Suppressor macrophage treated with lipopolysaccharide for 1 hour (primary cell): ENCODE results near the gene RXRA.

ENCODE experiments used
- DNase-seq, 3 donors: peaks; one replicate each; pipeline ENCODE4 v3.0.0-alpha.2; 2020 to 2022

RXRA gene

DNA sequence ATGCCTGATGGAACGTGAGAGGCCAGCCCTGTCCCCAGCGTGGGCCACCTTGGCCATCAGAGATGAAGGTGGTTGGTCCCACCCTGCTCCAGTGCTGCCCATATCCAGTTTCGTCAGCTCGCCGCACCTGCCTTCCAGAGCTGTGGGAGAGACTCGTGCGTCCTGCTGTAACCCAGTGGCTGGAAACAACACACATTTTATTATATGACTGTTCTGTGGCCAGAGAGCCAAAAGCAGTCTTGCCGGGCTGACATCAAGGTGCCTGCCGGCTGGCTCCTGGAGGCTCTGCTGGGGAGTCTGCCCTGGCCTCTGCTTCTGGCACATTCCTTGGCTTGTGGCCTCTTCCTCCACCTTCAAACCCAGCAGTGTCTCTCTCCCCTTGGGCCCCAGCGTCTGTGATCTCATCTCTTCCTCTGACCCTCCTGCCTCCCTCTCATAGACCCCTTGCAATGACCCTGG lies 94.7 kb downstream of the RXRA start:
- DNase-seq, result no peak

DNA sequence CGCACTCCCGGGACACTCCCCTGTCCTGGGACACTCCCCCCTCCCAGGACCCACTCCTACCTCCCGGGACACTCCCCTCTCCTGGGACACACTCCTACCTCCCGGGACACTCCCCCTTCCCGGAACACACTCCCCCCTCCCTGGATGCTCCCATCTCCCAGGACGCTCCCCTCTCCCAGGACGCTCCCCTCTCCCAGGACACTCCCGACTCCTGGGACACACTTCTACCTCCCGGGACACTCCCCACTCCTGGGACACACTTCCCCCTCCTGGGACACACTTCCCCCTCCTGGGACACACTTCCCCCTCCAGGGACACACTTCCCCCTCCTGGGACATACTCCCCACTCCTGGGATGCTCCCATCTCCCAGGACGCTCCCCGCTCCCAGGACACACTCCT lies 95.6 kb downstream of the RXRA start:
- no peak for DNase-seq

- DNase-seq, result no peak
Measured at GRCh38 chr9:134422301-134423090, 96.2 kb downstream of the RXRA start.

- no peak for DNase-seq
Measured at GRCh38 chr9:134423166-134423565, 96.9 kb downstream of the RXRA start.

DNA sequence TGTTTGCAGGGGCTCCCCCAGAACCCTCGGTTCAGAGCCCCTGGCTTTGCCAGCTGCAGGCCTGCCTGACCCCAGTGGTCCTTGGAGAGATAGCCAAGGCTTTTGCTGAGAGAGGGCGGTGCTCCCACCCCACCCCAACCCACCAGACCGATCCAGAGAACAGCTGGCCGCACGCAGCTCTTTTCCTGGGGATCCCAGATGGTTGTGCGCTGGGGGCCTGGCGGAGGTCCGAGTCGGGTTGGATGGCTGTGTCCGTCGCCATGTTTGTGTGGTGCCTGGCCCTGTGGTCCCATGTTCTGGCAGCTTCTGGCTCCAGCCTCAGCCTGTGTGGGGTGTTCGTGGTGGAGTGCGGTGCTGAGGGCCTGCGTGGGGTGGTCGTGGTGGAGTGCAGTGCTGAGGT lies 97.5 kb downstream of the RXRA start:
- no peak for DNase-seq

GRCh38 chr9:134424818-134425217 lies 98.6 kb downstream of the RXRA start:
- no peak for DNase-seq

DNA sequence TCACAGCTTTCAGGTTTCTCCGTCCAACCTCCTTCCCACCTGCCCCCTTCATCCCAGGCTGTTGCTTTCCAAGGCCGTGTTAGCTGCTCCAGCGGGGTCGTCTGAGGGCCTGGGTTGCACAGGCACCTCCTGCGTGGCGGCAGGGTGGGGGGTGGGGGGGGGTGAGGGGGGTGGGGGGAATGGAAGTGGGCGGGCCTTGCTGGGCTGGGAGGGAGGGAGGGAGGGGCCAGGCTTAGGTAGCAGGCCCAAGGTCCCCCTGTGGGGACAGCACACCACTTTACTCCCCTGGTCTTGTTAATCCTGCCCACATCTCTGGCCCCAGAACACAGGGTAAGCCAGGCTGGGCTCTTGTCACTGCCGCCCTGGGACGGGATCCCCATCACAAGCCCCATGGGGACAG lies 99.1 kb downstream of the RXRA start:
- DNase-seq, result no peak

DNA sequence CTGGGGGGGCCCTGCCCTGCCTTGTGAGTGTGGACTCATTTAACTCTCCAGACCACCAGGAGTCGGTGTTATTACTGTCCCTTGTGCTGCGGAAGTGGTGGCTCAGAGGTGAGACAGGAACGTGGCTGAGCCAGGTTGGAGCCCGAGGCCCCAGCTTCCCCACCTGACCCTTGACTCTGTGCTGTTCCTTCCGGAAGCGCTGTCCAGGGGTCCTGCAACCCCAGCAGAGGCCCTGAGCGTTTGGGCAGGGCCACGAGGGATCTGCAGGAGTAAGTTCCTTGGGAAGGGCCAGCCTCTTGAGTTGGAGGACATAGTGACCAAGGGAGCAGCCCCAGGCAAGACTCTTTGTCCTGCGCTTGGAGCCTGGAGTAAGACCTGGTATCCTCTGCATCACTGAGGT lies 99.6 kb downstream of the RXRA start:
- DNase-seq, result no peak

DNA sequence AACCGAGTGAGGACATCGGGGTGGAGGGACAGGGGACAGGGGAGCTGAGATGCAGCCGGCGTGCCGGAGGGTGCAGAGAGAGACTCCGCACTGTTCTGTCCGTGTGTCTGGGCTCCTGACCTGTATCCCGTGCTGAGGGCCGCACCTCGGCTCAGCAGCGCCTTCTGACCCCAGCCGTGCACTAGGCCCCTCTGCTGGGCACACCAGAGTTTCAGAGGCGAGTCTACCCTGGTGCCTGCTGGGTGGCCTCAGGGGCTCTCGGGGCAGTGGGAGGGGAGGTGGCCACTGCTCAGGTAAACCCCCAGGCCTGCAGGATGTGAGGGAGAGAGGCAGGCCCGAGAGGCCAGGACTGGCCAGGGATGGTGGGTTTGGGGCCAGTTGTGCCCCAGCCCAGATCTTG lies 100.2 kb downstream of the RXRA start:
- DNase-seq, result no peak

GRCh38 chr9:134427153-134427782 lies 101.0 kb downstream of the RXRA start:
- no peak for DNase-seq

DNA sequence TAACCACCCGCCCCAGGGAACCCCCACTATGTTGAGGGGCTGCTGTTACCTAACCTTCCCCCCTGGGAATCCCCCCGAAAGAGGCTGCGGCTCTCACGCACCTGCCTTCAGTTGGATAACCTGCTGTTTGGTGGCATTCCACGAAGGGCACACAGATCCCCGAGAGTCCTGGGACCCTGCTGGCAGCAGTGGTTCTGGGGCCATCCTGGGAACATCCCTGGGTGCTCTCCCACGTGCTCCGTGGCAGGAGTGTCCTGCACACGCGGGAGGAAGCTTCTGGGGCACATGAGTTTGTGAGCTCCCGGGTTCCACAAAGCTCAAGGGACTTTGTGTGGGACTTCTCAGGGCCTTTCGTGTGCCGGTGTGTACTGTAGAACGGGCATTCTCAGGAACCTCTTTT lies 102.3 kb downstream of the RXRA start:
- DNase-seq, result no peak

- DNase-seq, result no peak
Measured at GRCh38 chr9:134429007-134429406, 102.8 kb downstream of the RXRA start.

DNA sequence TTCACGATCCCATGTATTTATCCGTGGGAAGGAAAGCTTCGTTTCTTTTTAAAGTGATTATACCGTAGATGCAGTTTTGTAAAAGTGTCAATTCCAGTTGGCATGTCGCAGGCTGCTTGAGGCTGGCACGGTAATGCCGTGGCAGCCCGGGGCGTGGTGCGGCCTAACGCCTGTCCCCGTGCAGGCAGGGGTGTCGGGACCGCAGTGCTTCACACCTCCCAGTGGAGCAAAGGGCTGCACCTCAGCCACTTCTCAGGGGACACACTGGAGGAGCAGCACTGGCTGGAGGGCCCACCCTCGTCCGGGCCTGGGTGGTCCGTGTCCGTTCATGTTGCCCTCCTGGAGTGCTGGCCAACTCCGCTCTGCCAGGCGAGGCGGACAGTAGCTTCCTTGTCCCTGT lies 103.2 kb downstream of the RXRA start:
- DNase-seq, result no peak

GRCh38 chr9:134431095-134431494 lies 104.8 kb downstream of the RXRA start:
- DNase-seq, result no peak

- DNase-seq, result no peak
Measured at GRCh38 chr9:134431626-134432025, 105.4 kb downstream of the RXRA start.

- DNase-seq, result no peak
Measured at GRCh38 chr9:134432471-134432870, 106.2 kb downstream of the RXRA start.

GRCh38 chr9:134433101-134433500 lies 106.8 kb downstream of the RXRA start:
- no peak for DNase-seq

DNA sequence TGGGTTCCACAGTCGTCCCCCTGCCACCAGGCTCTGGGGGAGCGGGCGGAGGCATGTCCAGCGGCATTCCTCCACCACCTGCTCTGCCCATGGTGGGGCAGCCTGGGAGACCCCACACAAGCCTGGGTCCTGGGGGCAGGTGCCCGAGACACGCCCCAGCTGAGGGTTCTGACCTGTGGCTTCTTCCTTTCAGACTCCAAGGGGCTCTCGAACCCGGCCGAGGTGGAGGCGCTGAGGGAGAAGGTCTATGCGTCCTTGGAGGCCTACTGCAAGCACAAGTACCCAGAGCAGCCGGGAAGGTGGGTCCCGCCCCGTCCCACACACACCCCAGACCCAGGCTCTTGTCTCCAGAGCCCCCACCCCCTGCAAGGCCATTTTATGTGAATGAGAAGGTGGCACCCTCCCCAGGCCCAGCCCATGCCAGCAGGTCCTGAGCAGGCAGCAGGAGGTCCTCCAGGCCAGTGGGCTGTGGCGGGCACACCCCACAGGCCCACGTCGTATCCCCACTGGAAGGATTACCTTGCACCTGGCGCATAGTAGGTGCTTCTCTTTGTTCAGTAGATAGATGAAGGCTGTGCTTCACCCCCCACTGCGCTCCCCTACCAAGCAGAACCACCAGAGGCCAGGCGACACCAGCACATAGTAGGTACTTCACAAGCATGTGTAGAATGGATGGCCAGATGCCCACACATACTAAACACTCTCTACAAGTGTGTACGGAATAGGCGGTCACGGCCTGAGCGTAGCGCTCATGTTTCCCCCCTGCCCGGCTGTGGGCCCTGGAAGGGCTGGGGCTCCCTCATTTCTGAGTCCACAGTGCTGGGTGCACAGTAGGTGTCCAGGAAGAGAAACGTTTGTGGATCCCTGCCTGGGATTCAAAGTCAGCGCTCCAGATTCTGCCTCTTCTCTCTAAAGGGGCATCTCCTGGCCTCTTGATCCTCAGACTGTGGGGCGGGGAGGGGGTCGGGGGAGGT lies 107.9 kb downstream of the RXRA start:
- no peak for DNase-seq

DNA sequence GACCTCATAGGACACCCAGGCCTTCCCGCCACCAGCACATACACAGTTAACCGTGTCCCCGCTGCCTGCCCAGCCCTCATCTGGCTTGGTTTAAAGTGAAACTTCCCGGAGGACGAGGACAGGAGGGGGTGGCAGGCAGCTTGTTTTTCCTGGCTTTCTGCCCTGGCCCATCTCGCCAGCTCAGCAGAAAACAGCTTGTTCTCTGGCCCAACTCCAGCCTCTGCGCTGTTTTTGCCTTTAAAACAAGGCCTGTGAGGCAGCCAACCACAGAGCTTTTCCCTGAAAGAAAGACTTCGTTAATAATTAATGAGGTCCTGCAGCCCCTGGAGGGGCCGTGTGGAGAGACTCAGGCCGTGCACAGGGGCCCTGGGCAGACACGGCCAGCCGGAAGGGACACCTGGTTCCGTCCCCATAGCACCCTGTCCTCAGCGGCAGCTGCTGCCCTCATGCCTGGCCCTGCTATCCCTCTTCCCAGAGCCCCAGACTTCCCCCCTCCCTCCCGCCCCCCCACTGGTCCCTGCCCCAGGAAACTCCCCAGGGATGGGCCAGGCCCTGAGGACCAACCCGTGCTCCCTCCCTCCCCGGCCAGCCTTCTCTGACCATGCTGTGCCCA lies 108.7 kb downstream of the RXRA start:
- peak; percentile 31 to 69 (median 66) for DNase-seq

DNA sequence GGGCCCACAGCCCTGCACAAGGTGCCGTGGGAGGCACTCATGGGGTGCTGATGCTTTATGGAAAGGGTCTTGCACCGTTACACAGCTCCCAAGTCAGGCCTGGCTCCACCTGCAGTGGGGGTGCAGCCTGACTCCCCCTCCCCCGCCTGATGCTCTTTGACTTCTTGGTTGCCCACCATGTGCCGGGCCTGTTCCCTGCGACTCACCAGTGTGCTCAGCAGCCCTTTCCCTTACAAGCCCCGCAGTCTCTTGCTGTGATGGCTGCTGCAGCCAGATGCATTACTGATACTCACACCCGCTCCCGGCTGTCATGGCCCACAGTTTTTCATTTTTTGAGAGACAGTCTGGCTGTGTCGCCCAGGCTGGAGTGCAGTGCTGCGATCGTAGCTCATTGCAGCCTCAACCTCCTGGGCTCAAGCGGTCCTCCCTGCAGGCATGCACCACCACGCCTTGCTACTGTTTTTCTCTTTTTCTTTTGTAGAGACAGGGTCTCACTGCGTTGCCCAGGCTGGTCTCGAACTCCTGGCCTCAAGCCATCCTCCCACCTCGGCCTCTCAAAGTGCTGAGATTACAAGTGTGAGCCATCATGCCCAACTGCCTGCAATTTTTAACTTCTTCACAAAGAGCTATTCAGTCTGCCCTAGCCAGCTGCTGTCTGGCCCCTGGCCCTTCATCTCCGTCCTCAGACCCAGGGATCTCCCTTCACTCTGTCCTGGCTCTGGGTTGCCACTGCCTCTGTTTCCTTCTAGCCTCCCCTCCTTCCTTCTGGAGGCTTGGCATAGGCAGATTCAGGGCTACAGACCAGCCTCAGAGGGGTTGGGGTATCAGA lies 109.5 kb downstream of the RXRA start:
- DNase-seq, result no peak

GRCh38 chr9:134436379-134436762 lies 110.1 kb downstream of the RXRA start:
- no peak for DNase-seq

GRCh38 chr9:134436911-134437310 lies 110.7 kb downstream of the RXRA start:
- DNase-seq, result no peak
